Measurements from ENCODE around the gene KCNK5.
A peak's percentile ranks its signal among the peaks of the same experiment; 100 is the strongest.

Gene KCNK5

DNA sequence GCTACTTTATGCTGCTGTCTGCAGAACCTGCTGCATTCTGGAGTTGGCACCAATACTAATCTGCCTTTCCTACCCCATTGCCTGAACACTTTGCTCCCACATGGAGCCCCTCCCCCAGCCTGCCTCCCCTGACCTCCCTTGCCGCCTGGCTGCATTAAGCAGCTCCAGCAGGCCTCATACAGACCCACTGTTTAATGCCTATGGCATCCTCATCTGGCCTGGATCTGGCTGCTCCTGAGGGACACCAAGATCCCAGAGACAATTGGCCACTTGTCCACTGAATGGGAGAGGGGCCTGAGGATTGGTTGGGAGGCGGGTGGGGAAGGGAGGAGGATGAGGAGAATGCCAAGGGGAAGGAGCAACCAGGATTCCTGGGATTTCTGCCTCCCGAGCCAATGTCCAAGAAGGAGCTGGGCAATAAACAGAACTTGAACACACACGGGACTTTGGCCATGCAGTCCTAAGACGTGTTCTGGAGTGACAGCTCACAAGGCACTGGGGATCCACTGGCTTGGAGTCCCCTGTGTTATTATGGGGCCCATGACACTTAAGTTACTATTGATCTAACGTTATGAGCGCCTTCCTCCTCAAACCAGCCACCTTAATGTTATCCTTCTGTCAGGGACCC lies 10.4 kb upstream of the KCNK5 start:
- DNase-seq: no peak

GRCh38 chr6:39236742-39237141 lies 7.5 kb upstream of the KCNK5 start:
- no peak for DNase-seq

DNA sequence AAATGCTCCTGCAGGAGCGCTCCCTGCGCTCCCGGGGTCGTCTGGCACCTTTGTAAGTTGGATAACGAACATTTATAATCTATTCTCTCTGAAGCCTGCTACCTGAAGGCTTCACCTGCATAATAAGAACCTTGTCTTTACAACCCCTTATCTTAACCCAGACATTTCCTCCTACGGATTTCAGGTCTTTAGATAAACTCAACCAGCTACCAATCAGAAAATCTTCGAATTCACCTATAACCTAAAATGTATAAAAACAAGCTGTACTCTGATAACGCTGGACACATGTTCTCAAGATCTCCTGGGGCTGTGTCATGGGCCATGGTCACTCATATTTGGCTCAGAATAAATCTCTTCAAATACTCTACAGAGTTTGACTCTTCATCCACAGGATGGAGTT lies 4.1 kb upstream of the KCNK5 start:
- DNase-seq: no peak

GRCh38 chr6:39231521-39232243 lies 2.4 kb upstream of the KCNK5 start:
- DNase-seq: no peak

- no peak for DNase-seq
These were observed 1.4 kb upstream of the KCNK5 start for GRCh38 chr6:39230654-39231035.

DNA sequence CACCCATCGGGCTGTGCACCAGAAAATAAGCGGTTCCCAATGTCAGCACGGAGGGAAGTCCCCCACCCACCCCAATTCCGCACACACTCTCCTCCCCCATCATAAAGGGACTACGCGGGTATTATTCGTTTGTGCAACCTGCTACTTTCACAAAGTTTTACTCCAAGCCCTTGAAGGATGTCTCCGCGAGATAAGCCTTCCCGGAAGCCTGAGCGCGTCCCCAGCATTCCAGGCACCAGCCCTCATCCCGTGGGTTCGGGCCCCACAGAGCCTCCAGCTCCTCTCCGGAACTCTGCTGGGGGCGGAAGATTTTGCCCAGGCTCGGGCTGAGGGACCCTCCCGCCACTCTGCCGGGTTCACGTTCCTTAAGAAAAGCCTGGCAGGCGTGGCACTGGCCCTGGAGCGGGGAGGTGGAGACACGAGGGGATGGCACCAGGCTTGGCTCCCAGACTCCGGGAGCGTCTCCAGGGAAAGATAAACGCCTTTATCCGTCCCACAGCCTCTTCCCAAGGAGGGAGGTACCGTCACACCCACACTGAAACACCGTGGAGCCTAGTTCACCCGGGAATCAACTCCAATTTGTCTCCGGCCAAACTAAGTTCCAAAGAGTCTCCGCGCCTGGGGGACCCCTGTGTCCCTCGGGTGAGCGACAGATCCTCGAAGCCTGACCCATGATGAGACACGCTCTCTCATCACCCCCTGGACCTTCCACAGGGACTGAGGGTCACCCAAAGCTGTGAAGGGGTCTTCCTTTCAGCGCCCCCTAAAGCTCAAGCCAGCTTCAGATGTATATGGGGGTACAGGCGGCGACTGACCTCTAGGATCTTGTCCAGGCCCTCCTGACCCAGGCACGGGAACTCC lies 934 bp downstream of the KCNK5 start:
- DNase-seq: no peak

- no peak for DNase-seq
These were observed 1.8 kb downstream of the KCNK5 start for GRCh38 chr6:39227476-39227875.

DNA sequence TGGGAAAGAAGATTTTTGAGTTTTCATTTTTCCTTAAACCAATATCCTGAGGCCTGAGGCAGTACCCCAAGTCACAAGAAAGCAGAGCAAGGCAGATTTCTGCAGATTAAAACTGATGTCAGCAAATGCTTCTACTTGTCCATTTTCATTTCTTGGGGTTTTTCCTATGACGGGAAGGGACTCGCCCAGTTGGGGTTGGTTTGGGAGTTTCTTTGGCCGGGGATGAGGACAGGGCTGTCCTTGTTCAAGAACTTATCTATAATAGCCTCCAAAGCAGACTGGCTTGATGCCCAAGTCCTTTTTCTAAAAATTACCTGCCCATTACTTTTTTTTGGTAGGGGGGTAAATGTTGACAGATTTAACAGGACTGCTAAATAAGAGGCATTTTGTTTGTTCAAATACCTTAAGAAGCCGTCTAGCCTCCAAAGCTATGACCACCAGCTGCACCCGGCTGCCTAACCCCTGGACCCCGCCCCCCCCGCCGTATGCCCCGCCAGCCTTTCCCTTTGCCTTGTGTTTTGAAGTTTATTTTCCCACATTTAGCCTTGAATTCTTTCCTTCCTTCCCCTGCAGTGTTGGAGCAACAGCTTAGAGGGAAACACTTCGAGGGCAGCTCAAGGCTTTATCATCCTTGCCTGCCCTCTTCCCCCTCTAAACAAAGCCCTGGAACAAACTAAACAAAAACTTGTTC lies 2.5 kb downstream of the KCNK5 start:
- no peak for DNase-seq

GRCh38 chr6:39225946-39226437 lies 3.3 kb downstream of the KCNK5 start:
- DNase-seq: peak; percentile 36

DNA sequence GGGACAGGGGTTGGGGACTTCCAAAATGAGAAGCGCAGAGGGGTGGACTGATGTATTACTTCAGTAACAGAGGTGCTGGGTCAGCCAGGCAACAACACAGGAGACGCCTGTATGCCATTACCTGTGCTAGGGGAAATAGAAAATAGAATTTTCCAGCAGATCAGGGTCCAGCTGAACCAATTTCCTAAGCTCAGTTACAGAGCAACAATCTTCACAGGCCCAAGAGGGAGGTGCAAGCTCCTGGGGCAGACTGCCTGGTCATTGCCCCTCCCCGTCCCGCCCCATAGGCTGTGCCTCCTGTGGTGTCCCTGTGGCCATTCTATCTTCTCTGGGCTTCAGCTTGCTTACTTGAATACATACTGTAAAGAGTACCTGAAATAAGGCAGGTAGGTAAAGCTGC lies 3.7 kb downstream of the KCNK5 start:
- DNase-seq: no peak

DNA sequence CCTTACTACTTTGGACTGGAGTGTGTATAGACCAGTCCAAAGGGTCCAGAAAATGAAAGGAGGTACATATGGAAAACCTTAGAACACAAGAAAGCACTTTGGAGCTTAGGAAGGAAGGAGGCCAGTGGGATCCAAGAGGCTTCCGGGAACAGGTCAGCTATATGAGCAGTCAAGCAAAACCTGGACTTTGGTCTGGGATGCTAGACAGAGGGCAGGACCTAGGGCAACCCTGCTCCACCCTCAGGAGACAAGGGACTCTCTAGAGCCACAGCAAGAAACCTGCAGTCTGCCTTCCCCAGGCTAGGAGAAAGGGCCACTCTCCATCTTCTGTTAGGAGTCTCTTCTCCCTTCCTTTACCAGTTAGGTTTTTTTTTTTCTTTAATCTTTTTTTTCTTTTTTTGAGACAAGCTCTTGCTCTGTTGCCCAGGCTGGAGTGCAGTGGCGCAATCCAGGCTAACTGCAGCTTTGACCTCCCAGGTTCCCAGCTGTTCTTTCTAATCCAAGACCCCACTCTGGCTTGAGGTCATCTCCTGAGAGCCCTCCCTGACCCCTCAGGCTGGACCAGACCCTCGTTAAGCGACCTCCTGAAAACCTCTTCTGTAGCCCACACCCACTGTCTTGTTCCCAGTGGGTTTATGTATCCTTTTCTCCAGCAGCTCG lies 4.6 kb downstream of the KCNK5 start:
- DNase-seq: no peak

- DNase-seq: no peak
These were observed 5.3 kb downstream of the KCNK5 start for GRCh38 chr6:39224011-39224410.

DNA sequence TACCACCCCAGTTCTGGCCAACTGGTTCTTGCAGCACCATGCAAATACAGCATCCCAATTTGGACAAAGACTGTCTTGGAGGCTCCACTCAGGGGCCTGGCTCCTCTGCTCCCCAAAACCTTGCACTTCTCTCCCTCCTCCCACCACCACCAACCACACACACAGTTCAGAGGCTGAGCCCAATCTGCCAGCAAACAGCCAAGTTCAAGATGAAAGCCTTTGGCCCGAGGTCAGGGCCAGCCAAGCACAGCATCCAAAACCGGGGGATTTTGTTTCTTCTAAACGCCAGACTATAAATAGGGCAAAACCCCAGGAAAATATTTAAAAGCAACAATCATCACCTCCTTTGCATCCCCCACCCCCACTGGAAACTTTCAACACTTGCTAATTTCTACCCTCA lies 5.7 kb downstream of the KCNK5 start:
- no peak for DNase-seq

- no peak for DNase-seq
These were observed 6.2 kb downstream of the KCNK5 start for GRCh38 chr6:39223061-39223460.

DNA sequence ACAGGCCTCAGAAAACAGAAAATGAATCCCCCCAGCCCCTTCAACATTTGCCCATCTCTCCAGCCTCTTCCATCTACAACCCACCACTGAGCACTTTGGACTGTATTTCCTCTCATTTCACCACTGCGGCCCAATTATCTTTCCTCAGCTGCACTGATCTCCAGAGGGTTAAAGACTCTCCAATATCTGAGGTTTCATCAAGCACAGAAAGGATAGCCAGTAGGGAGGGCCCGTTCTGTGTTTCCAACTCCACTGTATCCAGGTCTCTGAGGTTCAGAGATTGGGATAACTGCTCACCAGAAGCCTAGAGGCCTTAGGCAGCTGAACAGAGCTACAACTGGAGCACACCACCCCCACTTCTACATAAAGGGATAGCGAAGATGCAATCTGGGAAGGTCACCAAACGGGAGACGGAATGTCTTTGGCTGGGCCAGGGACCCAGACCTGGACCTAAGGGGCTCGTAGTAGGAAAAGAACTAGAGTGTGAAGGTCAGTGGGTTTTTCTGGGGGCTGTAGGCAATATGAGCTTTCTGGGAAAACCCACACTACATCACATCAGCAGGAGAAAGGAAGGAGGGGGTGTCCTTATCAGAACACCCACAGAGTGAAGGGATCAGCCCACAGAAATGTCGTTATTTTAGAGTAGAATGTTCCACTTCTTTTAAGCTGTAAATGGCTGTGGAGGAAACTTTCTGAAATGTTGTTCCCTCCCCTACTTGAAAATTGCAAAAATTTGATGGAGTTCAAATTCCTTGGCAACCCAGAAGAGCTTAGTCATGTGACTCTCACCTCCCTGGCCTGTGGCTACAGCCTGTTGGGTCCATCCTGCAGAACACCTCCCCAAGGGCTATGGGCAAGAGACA lies 7.3 kb downstream of the KCNK5 start:
- DNase-seq: no peak

DNA sequence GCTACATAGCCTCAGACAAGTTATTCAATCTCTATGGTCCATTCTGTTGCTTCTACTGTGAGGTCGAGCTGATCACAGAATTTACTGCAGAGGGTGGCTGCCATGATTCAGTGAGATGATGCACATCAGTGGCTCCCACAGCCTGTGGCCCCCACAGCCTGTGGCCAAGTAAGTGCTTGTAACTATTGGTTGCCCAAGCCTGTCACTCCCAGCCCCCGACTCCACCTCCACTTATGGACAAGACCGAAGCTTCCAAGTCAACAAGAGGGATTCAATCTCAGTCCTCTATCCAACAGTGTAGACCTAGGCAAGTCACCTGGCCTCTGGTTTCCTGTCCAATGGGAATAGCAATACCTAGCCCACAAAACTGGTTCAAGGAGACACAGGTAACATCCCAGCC lies 8.2 kb downstream of the KCNK5 start:
- DNase-seq: no peak

GRCh38 chr6:39218868-39219567 lies 10.3 kb downstream of the KCNK5 start:
- DNase-seq: no peak

DNA sequence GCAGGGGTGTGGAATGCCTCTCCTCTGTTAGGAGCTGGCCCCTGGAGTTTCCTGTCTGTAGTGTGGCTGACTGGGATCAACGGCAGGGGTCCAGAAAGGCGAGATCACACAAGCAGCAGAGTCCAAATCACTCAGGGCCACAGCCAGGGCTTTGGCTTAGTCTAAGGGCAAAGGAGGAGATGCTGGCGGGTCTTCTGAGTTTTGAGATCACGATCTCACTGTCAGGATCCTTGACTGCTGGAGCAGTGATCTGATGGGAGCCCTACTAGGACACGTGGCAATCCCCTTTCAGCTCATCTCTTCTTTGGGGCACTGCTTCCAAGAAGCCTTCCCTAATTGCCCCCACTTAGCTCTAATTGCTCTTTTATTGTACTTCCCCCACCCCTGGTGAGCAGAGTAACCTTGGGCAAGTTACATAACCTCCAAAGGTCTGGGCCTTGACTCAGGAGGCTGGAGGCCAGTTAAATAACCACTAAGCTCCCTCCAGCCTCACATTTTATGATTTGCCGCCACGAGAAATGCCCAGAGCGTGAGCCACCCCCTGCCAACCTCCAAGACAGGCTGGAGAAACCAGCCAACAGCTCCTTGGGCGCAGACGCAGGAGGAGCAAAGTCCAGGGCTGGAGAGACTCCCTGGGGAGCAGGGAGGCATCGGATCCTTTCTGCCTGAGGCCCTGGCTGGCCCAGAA lies 12.0 kb downstream of the KCNK5 start:
- DNase-seq: no peak

GRCh38 chr6:39215640-39216158 lies 13.6 kb downstream of the KCNK5 start:
- DNase-seq: no peak

Data from SIG-M5 (cell line).